ENCODE measurements around the gene ATP2C2. TPM values are rescaled to one million over a fixed set of nuclear protein-coding genes. Genes with fewer than 3 reads are reported as not detected.

ATP2C2 gene
- polyA plus RNA-seq, 1 donor (not counting 4 experiments of a cell fraction or from before 2014, with no cell fraction given): 0.96 TPM

DNA sequence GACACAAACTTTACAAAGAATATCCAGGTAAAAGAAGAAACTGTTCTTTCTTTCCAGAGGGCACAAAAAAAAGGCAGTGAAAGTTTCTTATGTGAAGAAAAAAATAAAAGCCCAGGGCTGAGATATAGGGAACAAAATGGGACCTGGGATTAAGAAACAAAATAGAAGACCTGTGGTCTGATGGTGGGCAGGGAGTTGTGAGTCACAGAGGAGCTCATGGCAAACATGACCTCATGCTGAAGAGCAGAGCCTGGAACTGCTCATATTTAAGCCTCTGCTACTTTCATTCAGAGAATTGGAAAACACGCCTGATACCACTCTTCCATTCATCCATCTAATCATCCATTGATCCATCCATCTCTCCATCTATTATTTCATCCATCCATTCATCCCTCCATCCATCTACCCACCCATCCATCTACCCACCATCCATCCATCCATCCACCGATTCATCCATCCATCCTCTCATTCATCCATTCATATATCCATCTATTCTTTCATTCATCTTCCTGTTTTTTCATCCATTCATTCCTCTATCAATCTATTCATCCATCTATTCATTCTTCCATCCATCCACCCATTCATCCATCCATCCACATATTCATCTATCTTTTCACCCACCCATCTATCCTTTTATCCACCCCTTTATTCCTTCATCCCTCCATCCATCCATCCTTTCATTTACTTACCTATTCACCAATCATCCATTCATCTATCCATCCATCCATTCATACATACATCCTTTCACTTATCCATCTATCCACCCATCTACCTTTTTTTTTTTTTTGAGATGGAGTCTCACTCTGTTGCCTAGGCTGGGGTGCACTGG, 43.7 kb upstream of the ATP2C2 start:
- no peaks in the 10 kb centered on the region for H3K4me1 ChIP-seq (ENCODE audit: control insufficient read depth, extremely low read depth, insufficient read depth, low read length)

GRCh38 chr16:84326545-84326944, 41.8 kb upstream of the ATP2C2 start:
- no peaks in the 10 kb centered on the region for H3K9me3 ChIP-seq (ENCODE audit: control insufficient read depth, low read depth, low read length)
- no peaks in the 10 kb centered on the region for H3K36me3 ChIP-seq (ENCODE audit: control insufficient read depth in 2 of 2, extremely low read depth in 1 of 2, insufficient read depth in 2 of 2, low read length in 2 of 2)
- no peaks in the 10 kb centered on the region for H3K4me1 ChIP-seq (ENCODE audit: control insufficient read depth, extremely low read depth, insufficient read depth, low read length)
- H3K4me2 ChIP-seq (ENCODE audit: control insufficient read depth, extremely low read depth, insufficient read depth, low read depth, low read length): no peak overlapping the region
- TF ChIP-seq, protein P1, sequence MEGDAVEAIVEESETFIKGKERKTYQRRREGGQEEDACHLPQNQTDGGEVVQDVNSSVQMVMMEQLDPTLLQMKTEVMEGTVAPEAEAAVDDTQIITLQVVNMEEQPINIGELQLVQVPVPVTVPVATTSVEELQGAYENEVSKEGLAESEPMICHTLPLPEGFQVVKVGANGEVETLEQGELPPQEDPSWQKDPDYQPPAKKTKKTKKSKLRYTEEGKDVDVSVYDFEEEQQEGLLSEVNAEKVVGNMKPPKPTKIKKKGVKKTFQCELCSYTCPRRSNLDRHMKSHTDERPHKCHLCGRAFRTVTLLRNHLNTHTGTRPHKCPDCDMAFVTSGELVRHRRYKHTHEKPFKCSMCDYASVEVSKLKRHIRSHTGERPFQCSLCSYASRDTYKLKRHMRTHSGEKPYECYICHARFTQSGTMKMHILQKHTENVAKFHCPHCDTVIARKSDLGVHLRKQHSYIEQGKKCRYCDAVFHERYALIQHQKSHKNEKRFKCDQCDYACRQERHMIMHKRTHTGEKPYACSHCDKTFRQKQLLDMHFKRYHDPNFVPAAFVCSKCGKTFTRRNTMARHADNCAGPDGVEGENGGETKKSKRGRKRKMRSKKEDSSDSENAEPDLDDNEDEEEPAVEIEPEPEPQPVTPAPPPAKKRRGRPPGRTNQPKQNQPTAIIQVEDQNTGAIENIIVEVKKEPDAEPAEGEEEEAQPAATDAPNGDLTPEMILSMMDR (optimal IDR thresholded peaks at IDR 0.05 in 1 of 3, IDR thresholded peaks at IDR 0.05 in 1 of 3, conservative IDR thresholded peaks at IDR 0.05 in 1 of 3; ENCODE audit: extremely low read depth in 1 of 3, insufficient read depth in 2 of 3, low read length in 3 of 3): no peak
- TF ChIP-seq EZH2 (IDR thresholded peaks at IDR 0.05; ENCODE audit: low read length): no peak
- H3K9ac ChIP-seq (ENCODE audit: control insufficient read depth, extremely low read depth, insufficient read depth, low read length): no peak overlapping the region
- dilution Hi-C loops (cut with MboI; ENCODE audit: extremely low pct_ligation_motif_present, low sequenced_read_pairs): no loop called here
- H4K20me1 ChIP-seq (ENCODE audit: control insufficient read depth, extremely low read depth, insufficient read depth, low read length): no peaks in the 10 kb centered on the region
- no peak overlapping the region for H3K27ac ChIP-seq (ENCODE audit: control insufficient read depth, insufficient read depth, low read length)
- DNase-seq (ENCODE audit: low read depth, low spot score) (no peak), FAIRE-seq (no peak)
- no peaks in the 10 kb centered on the region for H3K79me2 ChIP-seq (ENCODE audit: control insufficient read depth, insufficient read depth, low read length)
- H3K27me3 ChIP-seq (ENCODE audit: control insufficient read depth, extremely low read depth, insufficient read depth, low read length): peaks cover 15% of the 10 kb centered on the region
- no peaks in the 10 kb centered on the region for H3K9me1 ChIP-seq (ENCODE audit: control insufficient read depth, extremely low read depth, insufficient read depth, low read length)
- no peak overlapping the region for H3K4me3 ChIP-seq (ENCODE audit: control insufficient read depth in 2 of 3, extremely low read depth in 1 of 3, insufficient read depth in 2 of 3, low read depth in 1 of 3, low read length in 3 of 3)
- H2AFZ ChIP-seq (ENCODE audit: control insufficient read depth, low read length): no peak overlapping the region

More for the DNA sequence above, 43.7 kb upstream of the ATP2C2 start:
- FAIRE-seq (no peak), DNase-seq (ENCODE audit: low read depth, low spot score) (no peak)
- no peaks in the 10 kb centered on the region for H3K79me2 ChIP-seq (ENCODE audit: control insufficient read depth, insufficient read depth, low read length)
- TF ChIP-seq, protein P1 (optimal IDR thresholded peaks at IDR 0.05 in 1 of 3, IDR thresholded peaks at IDR 0.05 in 1 of 3, conservative IDR thresholded peaks at IDR 0.05 in 1 of 3; ENCODE audit: extremely low read depth in 1 of 3, insufficient read depth in 2 of 3, low read length in 3 of 3): no peak
- TF ChIP-seq EZH2 (IDR thresholded peaks at IDR 0.05; ENCODE audit: low read length): no peak
- no peaks in the 10 kb centered on the region for H3K9me1 ChIP-seq (ENCODE audit: control insufficient read depth, extremely low read depth, insufficient read depth, low read length)
- no peak overlapping the region for H3K4me3 ChIP-seq (ENCODE audit: control insufficient read depth in 2 of 3, extremely low read depth in 1 of 3, insufficient read depth in 2 of 3, low read depth in 1 of 3, low read length in 3 of 3)
- H3K27me3 ChIP-seq (ENCODE audit: control insufficient read depth, extremely low read depth, insufficient read depth, low read length): peaks cover 27% of the 10 kb centered on the region
- H3K9ac ChIP-seq (ENCODE audit: control insufficient read depth, extremely low read depth, insufficient read depth, low read length): no peak overlapping the region
- no peaks in the 10 kb centered on the region for H4K20me1 ChIP-seq (ENCODE audit: control insufficient read depth, extremely low read depth, insufficient read depth, low read length)
- dilution Hi-C loops (cut with MboI; ENCODE audit: extremely low pct_ligation_motif_present, low sequenced_read_pairs): no loop called here
- H2AFZ ChIP-seq (ENCODE audit: control insufficient read depth, low read length): no peak overlapping the region
- H3K9me3 ChIP-seq (ENCODE audit: control insufficient read depth, low read depth, low read length): no peaks in the 10 kb centered on the region
- H3K27ac ChIP-seq (ENCODE audit: control insufficient read depth, insufficient read depth, low read length): no peak overlapping the region
- H3K36me3 ChIP-seq (ENCODE audit: control insufficient read depth in 2 of 2, extremely low read depth in 1 of 2, insufficient read depth in 2 of 2, low read length in 2 of 2): no peaks in the 10 kb centered on the region
- no peak overlapping the region for H3K4me2 ChIP-seq (ENCODE audit: control insufficient read depth, extremely low read depth, insufficient read depth, low read depth, low read length)
